ENCODE results near the gene MALRD1. TPM values are rescaled to one million over a fixed set of nuclear protein-coding genes. Genes with fewer than 3 reads are reported as not detected.

The MALRD1 gene
- total RNA-seq, 2 donors from 2014 or later: 0.26 to 1.3 TPM

DNA sequence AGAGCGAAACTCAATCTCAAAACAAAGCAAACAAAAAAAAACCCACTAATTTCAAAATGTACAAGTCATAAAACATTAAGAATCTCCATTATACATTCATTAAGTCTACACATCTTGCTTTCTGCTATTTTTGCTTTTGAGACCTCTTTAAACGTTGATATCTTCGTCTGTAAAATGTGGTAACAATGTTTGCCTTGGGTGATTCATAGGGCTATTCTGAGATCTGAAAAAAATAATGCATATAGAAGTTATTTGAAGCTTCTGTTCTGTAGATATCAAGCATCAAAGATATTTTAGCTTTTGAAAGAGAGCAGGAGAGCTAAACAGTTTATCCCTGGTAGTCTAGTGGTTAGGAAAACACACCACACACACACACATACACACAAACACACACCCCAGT is 609.5 kb downstream of the MALRD1 start:
- intact Hi-C loops (cut with DNase I): no loop called here
- 46 to 47% methylated on average over 3 of the region's 3 CpGs for WGBS, 2 donors
- peaks cover 18% of the 10 kb centered on the region for H3K4me1 ChIP-seq

DNA sequence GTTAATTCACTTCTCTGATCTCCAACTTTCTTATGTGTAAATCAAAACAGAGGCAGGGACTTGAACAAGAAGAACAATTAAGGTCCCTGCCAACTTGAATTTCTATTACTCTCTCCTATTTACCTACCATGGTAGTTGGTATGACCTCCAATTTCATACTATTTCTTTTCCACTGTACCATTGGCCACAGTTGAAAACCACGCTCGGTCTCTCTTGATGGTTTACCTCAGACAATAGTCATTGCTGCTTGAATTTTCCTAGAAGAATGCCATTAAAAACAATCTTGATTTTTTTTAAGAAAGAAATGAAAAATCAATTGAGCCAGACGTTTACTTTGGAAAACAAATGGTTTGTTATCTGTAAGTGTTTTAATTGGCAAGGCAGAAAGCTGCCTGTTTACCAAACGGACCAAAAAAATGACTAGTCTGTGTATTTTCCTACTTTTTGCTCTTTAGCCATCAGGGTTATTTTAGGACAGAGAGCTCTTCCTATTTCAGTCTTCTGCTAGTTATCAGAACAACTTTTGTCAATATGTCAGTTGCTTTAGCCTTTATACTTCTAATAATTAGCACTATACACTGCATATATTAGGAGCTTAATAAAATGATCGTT is 610.1 kb downstream of the MALRD1 start:
- TF ChIP-seq POLR2A (IDR thresholded peaks at IDR 0.05) (no peak), CTCF (IDR thresholded peaks at IDR 0.05) (no peak)
- Histone ChIP-seq H3K27ac (no peak overlapping the region), H3K4me3 (no peak overlapping the region), H3K36me3 (replicated peaks in 1 of 2; ENCODE audit: insufficient read depth in 1 of 2, low read depth in 2 of 2) (no peaks in the 10 kb centered on the region), H3K9me3 (no peaks in the 10 kb centered on the region), H3K4me1 (peaks cover 18% of the 10 kb centered on the region), H3K27me3 (no peaks in the 10 kb centered on the region)
- intact Hi-C loops (cut with DNase I): no loop called here
- WGBS, 2 donors: 19 to 24% methylated on average over 5 of the region's 5 CpGs
- ATAC-seq: no peak
- DNase-seq: no peak

More for the DNA sequence above, 609.5 kb downstream of the MALRD1 start:
- no peak for TF ChIP-seq CTCF (IDR thresholded peaks at IDR 0.05)
- TF ChIP-seq POLR2A (IDR thresholded peaks at IDR 0.05): no peak
- H3K9me3 ChIP-seq: no peaks in the 10 kb centered on the region
- H3K27me3 ChIP-seq: no peaks in the 10 kb centered on the region
- ATAC-seq (no peak), DNase-seq (no peak)
- H3K36me3 ChIP-seq (replicated peaks in 1 of 2; ENCODE audit: insufficient read depth in 1 of 2, low read depth in 2 of 2): no peaks in the 10 kb centered on the region
- H3K4me3 ChIP-seq: no peak overlapping the region
- no peak overlapping the region for H3K27ac ChIP-seq

- no peak for TF ChIP-seq POLR2A (IDR thresholded peaks at IDR 0.05)
- no peak for TF ChIP-seq CTCF (IDR thresholded peaks at IDR 0.05)
- Histone ChIP-seq H3K4me3 (no peak overlapping the region), H3K27ac (no peak overlapping the region), H3K27me3 (no peaks in the 10 kb centered on the region), H3K36me3 (replicated peaks in 1 of 2; ENCODE audit: insufficient read depth in 1 of 2, low read depth in 2 of 2) (no peaks in the 10 kb centered on the region), H3K4me1 (peaks cover 18% of the 10 kb centered on the region), H3K9me3 (no peaks in the 10 kb centered on the region)
- DNase-seq (no peak), ATAC-seq (no peak)
- WGBS, 2 donors: 60 to 69% methylated on average over 4 of the region's 4 CpGs
- intact Hi-C loops (cut with DNase I): no loop called here
These were observed 611.5 kb downstream of the MALRD1 start for GRCh38 chr10:19659920-19660655.

- H3K27me3 ChIP-seq: no peaks in the 10 kb centered on the region
- no peak overlapping the region for H3K4me3 ChIP-seq
- ATAC-seq (no peak), DNase-seq (no peak)
- no peaks in the 10 kb centered on the region for H3K9me3 ChIP-seq
- H3K36me3 ChIP-seq (replicated peaks in 1 of 2; ENCODE audit: insufficient read depth in 1 of 2, low read depth in 2 of 2): no peaks in the 10 kb centered on the region
- peaks cover 8% of the 10 kb centered on the region for H3K4me1 ChIP-seq
- TF ChIP-seq CTCF (IDR thresholded peaks at IDR 0.05): no peak
- TF ChIP-seq POLR2A (IDR thresholded peaks at IDR 0.05): no peak
- intact Hi-C loops (cut with DNase I): no loop called here
- 80 to 93% methylated on average over 1 of the region's 1 CpG for WGBS, 2 donors
- H3K27ac ChIP-seq: no peak overlapping the region
These were observed 614.7 kb downstream of the MALRD1 start for GRCh38 chr10:19663344-19663743.

Data from body of pancreas (tissue), 4 donors.